Measurements from ENCODE around the gene OR2A12.
"Not testable (repeated sequence)": the region's sequence is repeated elsewhere in the genome, so short reads cannot be mapped to it uniquely, and the experiment has no call there.

Gene OR2A12

GRCh38 chr7:144085978-144086377 lies at the start of gene OR2A12:
OR2A12 (plus strand) TSS chr7:144086278; CDS start chr7:144095108, 8,830 bp downstream.
- DNase-seq (ENCODE audit: low read depth in 2 of 2): no peak

GRCh38 chr7:144036302-144036885 lies 49.7 kb upstream of the OR2A12 start:
- no peak for DNase-seq (ENCODE audit: low read depth in 2 of 2)

GRCh38 chr7:144037414-144038035 lies 48.6 kb upstream of the OR2A12 start:
- no peak for DNase-seq (ENCODE audit: low read depth in 2 of 2)

GRCh38 chr7:144038887-144039286 lies 47.2 kb upstream of the OR2A12 start:
- no peak for DNase-seq (ENCODE audit: low read depth in 2 of 2)

- DNase-seq (ENCODE audit: low read depth in 2 of 2): no peak
Measured at GRCh38 chr7:144048648-144049047, 37.4 kb upstream of the OR2A12 start, which contains the start of gene OR2A5. OR2A5 (plus strand) TSS chr7:144048948; CDS start chr7:144050402, 1,454 bp downstream.

- DNase-seq (ENCODE audit: low read depth in 2 of 2): no peak
Measured at GRCh38 chr7:144049491-144049890, 36.6 kb upstream of the OR2A12 start.

GRCh38 chr7:144050093-144050492 lies 36.0 kb upstream of the OR2A12 start:
- no peak for DNase-seq (ENCODE audit: low read depth in 2 of 2)

GRCh38 chr7:144050884-144051283 lies 35.2 kb upstream of the OR2A12 start:
- not testable (repeated sequence) for DNase-seq (ENCODE audit: low read depth in 2 of 2)

GRCh38 chr7:144057954-144058353 lies 28.1 kb upstream of the OR2A12 start:
- DNase-seq (ENCODE audit: low read depth in 2 of 2): no peak

GRCh38 chr7:144063710-144064109 lies 22.4 kb upstream of the OR2A12 start:
- no peak for DNase-seq (ENCODE audit: low read depth in 2 of 2)

- no peak for DNase-seq (ENCODE audit: low read depth in 2 of 2)
Measured at GRCh38 chr7:144069511-144069910, 16.6 kb upstream of the OR2A12 start, which contains the start of gene OR2A25. OR2A25 (plus strand) TSS chr7:144069811; CDS start chr7:144074220, 4,409 bp downstream.

GRCh38 chr7:144069953-144070352 lies 16.1 kb upstream of the OR2A12 start:
- no peak for DNase-seq (ENCODE audit: low read depth in 2 of 2)

- DNase-seq (ENCODE audit: low read depth in 2 of 2): no peak
Measured at GRCh38 chr7:144074374-144074773, 11.7 kb upstream of the OR2A12 start.

- DNase-seq (ENCODE audit: low read depth in 2 of 2): no peak
Measured at GRCh38 chr7:144086730-144087129, 652 bp downstream of the OR2A12 start.

GRCh38 chr7:144087230-144087629 lies 1.2 kb downstream of the OR2A12 start:
- no peak for DNase-seq (ENCODE audit: low read depth in 2 of 2)

- DNase-seq (ENCODE audit: low read depth in 2 of 2): no peak
Measured at GRCh38 chr7:144090667-144091066, 4.6 kb downstream of the OR2A12 start.

GRCh38 chr7:144098776-144099175 lies 12.7 kb downstream of the OR2A12 start:
- no peak for DNase-seq (ENCODE audit: low read depth in 2 of 2)

- DNase-seq (ENCODE audit: low read depth in 2 of 2): no peak
Measured at GRCh38 chr7:144100607-144101006, 14.5 kb downstream of the OR2A12 start.

GRCh38 chr7:144102041-144102440 lies 16.0 kb downstream of the OR2A12 start:
- DNase-seq (ENCODE audit: low read depth in 2 of 2): no peak

GRCh38 chr7:144105211-144105610 lies 19.1 kb downstream of the OR2A12 start:
- no peak for DNase-seq (ENCODE audit: low read depth in 2 of 2)

- no peak for DNase-seq (ENCODE audit: low read depth in 2 of 2)
Measured at GRCh38 chr7:144109283-144109682, 23.2 kb downstream of the OR2A12 start, which contains the start of gene OR2A2. OR2A2 (plus strand) TSS chr7:144109583; CDS start chr7:144109583, 0 bp downstream.

GRCh38 chr7:144110272-144110671 lies 24.2 kb downstream of the OR2A12 start:
- DNase-seq (ENCODE audit: low read depth in 2 of 2): no peak

GRCh38 chr7:144113651-144114050 lies 27.6 kb downstream of the OR2A12 start:
- DNase-seq (ENCODE audit: low read depth in 2 of 2): no peak
